Measurements from ENCODE around the gene DPYD.

DNA sequence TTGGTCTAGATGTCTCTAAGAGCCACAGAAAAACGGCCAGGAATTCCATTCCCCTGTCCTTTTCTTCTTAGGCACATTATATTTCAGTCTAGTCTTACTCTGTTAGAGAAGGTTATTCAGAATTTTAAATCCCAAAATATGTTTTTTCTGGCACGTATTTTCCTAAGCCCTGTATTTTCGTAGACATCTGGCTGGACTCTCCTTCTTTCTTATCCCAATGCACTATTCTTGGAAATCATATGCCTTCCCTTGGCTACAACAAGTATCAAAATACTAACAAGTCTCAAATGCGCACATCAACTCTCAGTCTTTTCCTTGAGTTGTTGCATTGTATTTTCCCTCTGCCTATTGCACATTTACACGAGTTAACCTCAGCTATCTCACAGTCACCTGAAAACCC is 96.2 kb downstream of the DPYD start:
- TF ChIP-seq, protein P1, sequence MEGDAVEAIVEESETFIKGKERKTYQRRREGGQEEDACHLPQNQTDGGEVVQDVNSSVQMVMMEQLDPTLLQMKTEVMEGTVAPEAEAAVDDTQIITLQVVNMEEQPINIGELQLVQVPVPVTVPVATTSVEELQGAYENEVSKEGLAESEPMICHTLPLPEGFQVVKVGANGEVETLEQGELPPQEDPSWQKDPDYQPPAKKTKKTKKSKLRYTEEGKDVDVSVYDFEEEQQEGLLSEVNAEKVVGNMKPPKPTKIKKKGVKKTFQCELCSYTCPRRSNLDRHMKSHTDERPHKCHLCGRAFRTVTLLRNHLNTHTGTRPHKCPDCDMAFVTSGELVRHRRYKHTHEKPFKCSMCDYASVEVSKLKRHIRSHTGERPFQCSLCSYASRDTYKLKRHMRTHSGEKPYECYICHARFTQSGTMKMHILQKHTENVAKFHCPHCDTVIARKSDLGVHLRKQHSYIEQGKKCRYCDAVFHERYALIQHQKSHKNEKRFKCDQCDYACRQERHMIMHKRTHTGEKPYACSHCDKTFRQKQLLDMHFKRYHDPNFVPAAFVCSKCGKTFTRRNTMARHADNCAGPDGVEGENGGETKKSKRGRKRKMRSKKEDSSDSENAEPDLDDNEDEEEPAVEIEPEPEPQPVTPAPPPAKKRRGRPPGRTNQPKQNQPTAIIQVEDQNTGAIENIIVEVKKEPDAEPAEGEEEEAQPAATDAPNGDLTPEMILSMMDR (conservative IDR thresholded peaks at IDR 0.05; ENCODE audit: low read length): no peak
- no peak for TF ChIP-seq EZH2phosphoT487 (IDR thresholded peaks at IDR 0.05; ENCODE audit: borderline replicate concordance)

Measured in Loucy (cell line).